Measurements from ENCODE around the gene LPP.

LPP gene

GRCh38 chr3:188254520-188255070 is 100.6 kb downstream of the LPP start:
- FAIRE-seq = no peak

GRCh38 chr3:188255190-188255589 is 101.2 kb downstream of the LPP start:
- FAIRE-seq = no peak

GRCh38 chr3:188256758-188257157 is 102.8 kb downstream of the LPP start:
- FAIRE-seq = no peak

- FAIRE-seq = no peak
These were observed 103.5 kb downstream of the LPP start for GRCh38 chr3:188257384-188258026.

GRCh38 chr3:188259191-188259590 is 105.2 kb downstream of the LPP start:
- no peak for FAIRE-seq

GRCh38 chr3:188259596-188259995 is 105.6 kb downstream of the LPP start:
- FAIRE-seq = no peak

GRCh38 chr3:188261011-188261410 is 107.1 kb downstream of the LPP start:
- no peak for FAIRE-seq

GRCh38 chr3:188262488-188262887 is 108.5 kb downstream of the LPP start:
- FAIRE-seq = no peak

- no peak for FAIRE-seq
These were observed 109.1 kb downstream of the LPP start for GRCh38 chr3:188262913-188263683.

- FAIRE-seq = no peak
These were observed 110.6 kb downstream of the LPP start for GRCh38 chr3:188264226-188265207.

- FAIRE-seq = no peak
These were observed 112.8 kb downstream of the LPP start for GRCh38 chr3:188266562-188267274.

GRCh38 chr3:188267790-188268335 is 113.9 kb downstream of the LPP start:
- FAIRE-seq = no peak

- no peak for FAIRE-seq
These were observed 114.4 kb downstream of the LPP start for GRCh38 chr3:188268336-188268735.

- FAIRE-seq = no peak
These were observed 115.1 kb downstream of the LPP start for GRCh38 chr3:188269040-188269439.

GRCh38 chr3:188270423-188270972 is 116.5 kb downstream of the LPP start:
- FAIRE-seq = no peak

GRCh38 chr3:188271226-188271914 is 117.4 kb downstream of the LPP start:
- FAIRE-seq = no peak

GRCh38 chr3:188272481-188273372 is 118.8 kb downstream of the LPP start:
- no peak for FAIRE-seq

GRCh38 chr3:188274249-188274915 is 120.4 kb downstream of the LPP start:
- FAIRE-seq = no peak

GRCh38 chr3:188276375-188276774 is 122.4 kb downstream of the LPP start:
- no peak for FAIRE-seq

Data from A204.1 (cell line).